ENCODE data around the gene TRIOBP. TPM values are rescaled to one million over a fixed set of nuclear protein-coding genes. Genes with fewer than 3 reads are reported as not detected.

TRIOBP gene
- total RNA-seq, 1 experiment from 2014 or later, result 28.7 TPM

- Histone ChIP-seq H3K9me3 (ENCODE audit: low read depth, low read length, poor library complexity, severe bottlenecking) (no peaks in the 10 kb centered on the region), H3K36me3 (ENCODE audit: insufficient read depth, low read length, poor library complexity, severe bottlenecking) (no peaks in the 10 kb centered on the region), H3K4me1 (ENCODE audit: insufficient read depth, low read length, poor library complexity, severe bottlenecking) (peaks cover 31% of the 10 kb centered on the region), H3K27ac (ENCODE audit: low read depth, low read length, poor library complexity, severe bottlenecking) (peak overlapping the region; percentile 65), H3K27me3 (replicated peaks; ENCODE audit: insufficient read depth, low read depth, low read length, poor library complexity) (no peaks in the 10 kb centered on the region), H3K4me3 (ENCODE audit: low read depth, low read length, poor library complexity, severe bottlenecking) (peak overlapping the region; percentile 74)
- DNase-seq (ENCODE audit: low spot score), result peak; percentile 80
- CTCF ChIA-PET, result no interaction called here
- POLR2A ChIA-PET (ENCODE audit: low non-redundant PET), result interaction anchor here (0.7 kb wide), 1 partner anchor 127 kb away, joined by 3 read pairs; the partner anchor contains the start of gene LGALS1
- TF ChIP-seq, protein P1, sequence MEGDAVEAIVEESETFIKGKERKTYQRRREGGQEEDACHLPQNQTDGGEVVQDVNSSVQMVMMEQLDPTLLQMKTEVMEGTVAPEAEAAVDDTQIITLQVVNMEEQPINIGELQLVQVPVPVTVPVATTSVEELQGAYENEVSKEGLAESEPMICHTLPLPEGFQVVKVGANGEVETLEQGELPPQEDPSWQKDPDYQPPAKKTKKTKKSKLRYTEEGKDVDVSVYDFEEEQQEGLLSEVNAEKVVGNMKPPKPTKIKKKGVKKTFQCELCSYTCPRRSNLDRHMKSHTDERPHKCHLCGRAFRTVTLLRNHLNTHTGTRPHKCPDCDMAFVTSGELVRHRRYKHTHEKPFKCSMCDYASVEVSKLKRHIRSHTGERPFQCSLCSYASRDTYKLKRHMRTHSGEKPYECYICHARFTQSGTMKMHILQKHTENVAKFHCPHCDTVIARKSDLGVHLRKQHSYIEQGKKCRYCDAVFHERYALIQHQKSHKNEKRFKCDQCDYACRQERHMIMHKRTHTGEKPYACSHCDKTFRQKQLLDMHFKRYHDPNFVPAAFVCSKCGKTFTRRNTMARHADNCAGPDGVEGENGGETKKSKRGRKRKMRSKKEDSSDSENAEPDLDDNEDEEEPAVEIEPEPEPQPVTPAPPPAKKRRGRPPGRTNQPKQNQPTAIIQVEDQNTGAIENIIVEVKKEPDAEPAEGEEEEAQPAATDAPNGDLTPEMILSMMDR (conservative IDR thresholded peaks at IDR 0.05; ENCODE audit: low read depth, low read length), result no peak
- no peak for TF ChIP-seq EZH2 (IDR thresholded peaks at IDR 0.05; ENCODE audit: borderline replicate concordance, low read depth, low read length, poor library complexity, severe bottlenecking)
- no TSS peak for BruUV-seq (replicated peaks)
- intact Hi-C loops (cut with micrococcal nuclease; ENCODE audit: unreplicated experiment), result loop anchor here (5.0 kb wide), 1 partner anchor 125 kb away; the partner anchor contains the start of gene LGALS1
Observed at GRCh38 chr22:37802310-37803194, 105.7 kb downstream of the TRIOBP start.

DNA sequence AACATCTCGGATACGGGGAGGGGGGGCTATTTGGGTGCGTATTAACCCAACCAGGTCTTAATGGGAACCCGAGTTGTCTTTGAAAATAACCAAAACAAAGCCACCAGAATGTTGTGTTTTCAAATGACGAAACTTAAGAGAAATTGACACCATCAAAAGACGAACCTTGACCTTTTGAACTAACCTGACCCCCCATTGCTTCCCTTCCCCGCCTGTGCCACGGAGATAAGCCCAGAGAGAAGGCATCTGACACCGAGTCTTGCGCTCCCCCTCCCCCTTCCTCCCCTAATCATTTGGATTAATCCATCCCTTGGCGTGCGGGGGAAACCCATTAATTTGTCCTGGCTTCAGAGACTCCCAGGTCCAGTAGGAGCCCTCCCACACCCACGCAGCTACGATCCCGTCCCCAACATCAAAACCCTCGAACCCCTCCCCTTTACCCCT is 106.4 kb downstream of the TRIOBP start:
- no peaks in the 10 kb centered on the region for H3K27me3 ChIP-seq (replicated peaks; ENCODE audit: insufficient read depth, low read depth, low read length, poor library complexity)
- H3K9me3 ChIP-seq (ENCODE audit: low read depth, low read length, poor library complexity, severe bottlenecking), result no peaks in the 10 kb centered on the region
- no peaks in the 10 kb centered on the region for H3K36me3 ChIP-seq (ENCODE audit: insufficient read depth, low read length, poor library complexity, severe bottlenecking)
- BruUV-seq (replicated peaks), result no TSS peak
- H3K4me1 ChIP-seq (ENCODE audit: insufficient read depth, low read length, poor library complexity, severe bottlenecking), result peaks cover 31% of the 10 kb centered on the region
- intact Hi-C loops (cut with micrococcal nuclease; ENCODE audit: unreplicated experiment), result loop anchor here (5.0 kb wide), 1 partner anchor 126 kb away; the partner anchor contains the start of gene LGALS1
- ChIA-PET CTCF (no interaction called here), POLR2A (ENCODE audit: low non-redundant PET) (no interaction called here)
- peak overlapping the region; percentile 65 for H3K27ac ChIP-seq (ENCODE audit: low read depth, low read length, poor library complexity, severe bottlenecking)
- peak overlapping the region; percentile 74 for H3K4me3 ChIP-seq (ENCODE audit: low read depth, low read length, poor library complexity, severe bottlenecking)
- DNase-seq (ENCODE audit: low spot score), result no peak
- no peak for TF ChIP-seq EZH2 (IDR thresholded peaks at IDR 0.05; ENCODE audit: borderline replicate concordance, low read depth, low read length, poor library complexity, severe bottlenecking)
- TF ChIP-seq, protein P1 (conservative IDR thresholded peaks at IDR 0.05; ENCODE audit: low read depth, low read length), result no peak

GRCh38 chr22:37803639-37804351 is 106.9 kb downstream of the TRIOBP start:
- intact Hi-C loops (cut with micrococcal nuclease; ENCODE audit: unreplicated experiment), result loop anchor here (5.0 kb wide), 1 partner anchor 126 kb away; the partner anchor contains the start of gene LGALS1
- ChIA-PET CTCF (no interaction called here), POLR2A (ENCODE audit: low non-redundant PET) (no interaction called here)
- BruUV-seq (replicated peaks), result no TSS peak
- TF ChIP-seq EZH2 (IDR thresholded peaks at IDR 0.05; ENCODE audit: borderline replicate concordance, low read depth, low read length, poor library complexity, severe bottlenecking), result no peak
- TF ChIP-seq, protein P1 (conservative IDR thresholded peaks at IDR 0.05; ENCODE audit: low read depth, low read length), result no peak
- peaks cover 31% of the 10 kb centered on the region for H3K4me1 ChIP-seq (ENCODE audit: insufficient read depth, low read length, poor library complexity, severe bottlenecking)
- H3K4me3 ChIP-seq (ENCODE audit: low read depth, low read length, poor library complexity, severe bottlenecking), result peak overlapping the region; percentile 77
- H3K27ac ChIP-seq (ENCODE audit: low read depth, low read length, poor library complexity, severe bottlenecking), result peak overlapping the region; percentile 89
- H3K27me3 ChIP-seq (replicated peaks; ENCODE audit: insufficient read depth, low read depth, low read length, poor library complexity), result no peaks in the 10 kb centered on the region
- H3K9me3 ChIP-seq (ENCODE audit: low read depth, low read length, poor library complexity, severe bottlenecking), result no peaks in the 10 kb centered on the region
- no peaks in the 10 kb centered on the region for H3K36me3 ChIP-seq (ENCODE audit: insufficient read depth, low read length, poor library complexity, severe bottlenecking)
- no peak for DNase-seq (ENCODE audit: low spot score)
